Measurements from ENCODE around the gene PRR11. TPM values are rescaled to one million over a fixed set of nuclear protein-coding genes. Genes with fewer than 3 reads are reported as not detected.

The PRR11 gene
- total and polyA plus RNA-seq, 7 donors, result 0.36 to 11.0 (median 1.2) TPM; not detected in 1

GRCh38 chr17:59149051-59149450, 6.5 kb upstream of the PRR11 start:
- 86 to 92% methylated on average over 2 of the region's 2 CpGs for WGBS, 2 donors
- H3K27me3 ChIP-seq, result no peaks in the 10 kb centered on the region
- H3K4me1 ChIP-seq, result peaks cover 0 to 15% (median 12%) of the 10 kb centered on the region in 4 donors
- H3K27ac ChIP-seq, result no peak overlapping the region
- intact Hi-C loops (cut with DNase I), result no loop called here
- no peaks in the 10 kb centered on the region for H3K9me3 ChIP-seq
- no peaks in the 10 kb centered on the region for H3K36me3 ChIP-seq
- DNase-seq, result no peak
- H3K4me3 ChIP-seq, result no peak overlapping the region
- no peak for TF ChIP-seq POLR2AphosphoS5 (IDR thresholded peaks at IDR 0.05)
- TF ChIP-seq POLR2A (IDR thresholded peaks at IDR 0.05), result no peak
- TF ChIP-seq CTCF (IDR thresholded peaks at IDR 0.05), result no peak
- TF ChIP-seq EP300 (IDR thresholded peaks at IDR 0.05), result no peak

- H3K36me3 ChIP-seq, result no peaks in the 10 kb centered on the region
- peaks cover 0 to 16% (median 13%) of the 10 kb centered on the region in 4 donors for H3K4me1 ChIP-seq
- 79 to 86% methylated on average over 5 of the region's 5 CpGs for WGBS, 2 donors
- no peak overlapping the region for H3K27ac ChIP-seq
- TF ChIP-seq POLR2A (IDR thresholded peaks at IDR 0.05) (no peak), CTCF (IDR thresholded peaks at IDR 0.05) (no peak), POLR2AphosphoS5 (IDR thresholded peaks at IDR 0.05) (no peak), EP300 (IDR thresholded peaks at IDR 0.05) (no peak)
- no peak for DNase-seq
- H3K9me3 ChIP-seq, result no peaks in the 10 kb centered on the region
- no peaks in the 10 kb centered on the region for H3K27me3 ChIP-seq
- intact Hi-C loops (cut with DNase I), result loop anchor here (5.0 kb wide), 1 partner anchor 633 kb away; no protein-coding TSS in a partner anchor
- no peak overlapping the region for H3K4me3 ChIP-seq
Observed at GRCh38 chr17:59149841-59150511, 5.6 kb upstream of the PRR11 start.

GRCh38 chr17:59151006-59151405, 4.5 kb upstream of the PRR11 start:
- no peak for DNase-seq
- Histone ChIP-seq H3K27me3 (no peaks in the 10 kb centered on the region), H3K9me3 (no peaks in the 10 kb centered on the region), H3K27ac (no peak overlapping the region), H3K4me1 (peaks cover 0 to 20% (median 17%) of the 10 kb centered on the region in 4 donors), H3K36me3 (no peaks in the 10 kb centered on the region), H3K4me3 (no peak overlapping the region)
- WGBS, 2 donors, result 51 to 63% methylated on average over 5 of the region's 5 CpGs
- intact Hi-C loops (cut with DNase I), result loop anchor here (5.0 kb wide), 1 partner anchor 634 kb away; no protein-coding TSS in a partner anchor
- no peak for TF ChIP-seq CTCF (IDR thresholded peaks at IDR 0.05)
- TF ChIP-seq EP300 (IDR thresholded peaks at IDR 0.05), result no peak
- no peak for TF ChIP-seq POLR2AphosphoS5 (IDR thresholded peaks at IDR 0.05)
- no peak for TF ChIP-seq POLR2A (IDR thresholded peaks at IDR 0.05)

GRCh38 chr17:59151591-59151990, 4.0 kb upstream of the PRR11 start:
- Histone ChIP-seq H3K27me3 (no peaks in the 10 kb centered on the region), H3K4me1 (peaks cover 0 to 25% (median 19%) of the 10 kb centered on the region in 4 donors), H3K4me3 (no peak overlapping the region), H3K27ac (peak overlapping the region in 1 of 4 donors; percentile 9), H3K9me3 (no peaks in the 10 kb centered on the region), H3K36me3 (no peaks in the 10 kb centered on the region)
- 71 to 92% methylated on average over 1 of the region's 1 CpG for WGBS, 2 donors
- intact Hi-C loops (cut with DNase I), result loop anchor here (5.0 kb wide), 1 partner anchor 634 kb away; no protein-coding TSS in a partner anchor
- no peak for TF ChIP-seq EP300 (IDR thresholded peaks at IDR 0.05)
- no peak for TF ChIP-seq POLR2AphosphoS5 (IDR thresholded peaks at IDR 0.05)
- TF ChIP-seq POLR2A (IDR thresholded peaks at IDR 0.05), result no peak
- TF ChIP-seq CTCF (IDR thresholded peaks at IDR 0.05), result no peak
- DNase-seq, result no peak
